GM12878 (cell line): ENCODE results near the gene IDH3B. TPM values are rescaled to one million over a fixed set of nuclear protein-coding genes. Genes with fewer than 3 reads are reported as not detected.

Source experiments
- ATAC-seq: fragments of 200-7000 bp; cut with Tn5 transposase; 3 replicates; pipeline ENCODE4 v1.9.1; 2020; ENCODE audit warnings: mild to moderate bottlenecking, moderate library complexity
- BruUV-seq: library from RNA; stranded (reverse); fragments of 400-500 nt; replicated peaks from 2 replicates; lab custom pipeline; 2021; lab: Mats Ljungman, UMichigan
- CTCF ChIA-PET: fragments of 300-600 bp; sonication (Branson Sonifier 250); formaldehyde crosslinking; extraction: SDS; loops from one replicate; lab custom pipeline; 2021; ENCODE audit warnings: inconsistent platforms; lab: Yijun Ruan, JAX
- POLR2A ChIA-PET: fragments of 350-600 bp; formaldehyde crosslinking; extraction: SDS; loops from one replicate; lab custom pipeline; 2021; ENCODE audit warnings: inconsistent platforms; lab: Charles Lee
- RAD21 ChIA-PET: fragments of 300-600 bp; sonication (Branson Sonifier 250); formaldehyde crosslinking; loops from one replicate; lab custom pipeline; 2023; ENCODE audit warnings: antibody characterized with exemption; ENCODE audit not compliant: unreplicated experiment; lab: Charles Lee
- SMC1A ChIA-PET: fragments of 300-600 bp; sonication (Branson Sonifier 250); formaldehyde crosslinking; loops from one replicate; lab custom pipeline; 2023; ENCODE audit not compliant: unreplicated experiment, uncharacterized antibody; lab: Charles Lee
- DNase-seq: peaks from one replicate; pipeline ENCODE4 v3.0.0-alpha.2; 2011; ENCODE audit warnings: low read depth, low spot score
- FAIRE-seq: peaks from 3 replicates; lab custom pipeline; 2011; peaks lifted over from hg19 to GRCh38; lab: Jason Lieb, UNC
- H2AFZ ChIP-seq: 2 replicates; pipeline ENCODE4 v1.6.0; 2011; ENCODE audit warnings: low read depth, low read length, control low read depth; ENCODE audit not compliant: control insufficient read depth
- H3K27ac ChIP-seq: 2 replicates; pipeline ENCODE4 v1.5.1; 2011; ENCODE audit warnings: control low read depth; ENCODE audit not compliant: control insufficient read depth, insufficient read depth
- H3K27me3 ChIP-seq, 2 experiments: replicated peaks in 1 of 2; 2 replicates each; pipeline versions ENCODE4 v1.6.0 to v1.6.1; 2011; ENCODE audit warnings: low read length in 1 of 2; ENCODE audit not compliant: control insufficient read depth in 2 of 2, insufficient read depth in 2 of 2
- H3K36me3 ChIP-seq, 2 experiments: 2 replicates each; pipeline ENCODE4 v1.5.1; 2011; ENCODE audit warnings: low read length in 1 of 2; ENCODE audit not compliant: control insufficient read depth in 2 of 2, insufficient read depth in 2 of 2
- H3K4me1 ChIP-seq: 2 replicates; pipeline ENCODE4 v1.6.1; 2011; ENCODE audit warnings: mild to moderate bottlenecking, low read length, moderate library complexity, mixed read lengths; ENCODE audit not compliant: control insufficient read depth, insufficient read depth
- H3K4me2 ChIP-seq: 2 replicates; pipeline ENCODE4 v1.6.0; 2011; ENCODE audit warnings: control low read depth; ENCODE audit not compliant: control insufficient read depth, insufficient read depth
- H3K4me3 ChIP-seq: fragments of 200-600 bp; sonication (generic); 2 replicates; pipeline ENCODE4 v1.5.1; 2016
- H3K79me2 ChIP-seq: 2 replicates; pipeline ENCODE4 v1.6.0; 2011; ENCODE audit warnings: low read length; ENCODE audit not compliant: control insufficient read depth, insufficient read depth
- H3K9ac ChIP-seq: 2 replicates; pipeline ENCODE4 v1.8.0; 2011; ENCODE audit warnings: low read length, control low read depth, mixed read lengths; ENCODE audit not compliant: control insufficient read depth, insufficient read depth
- H3K9me3 ChIP-seq: replicated peaks from 3 replicates; pipeline ENCODE4 v1.5.1; 2011; ENCODE audit warnings: mild to moderate bottlenecking, low read length; ENCODE audit not compliant: control insufficient read depth, insufficient read depth
- H4K20me1 ChIP-seq: 2 replicates; pipeline ENCODE4 v1.6.0; 2011; ENCODE audit not compliant: control insufficient read depth, insufficient read depth
- CHD2 ChIP-seq: IDR thresholded peaks from 2 replicates; pipeline ENCODE4 v1.6.1; 2011; ENCODE audit warnings: low read depth, low read length, improper control_type of control experiment, borderline replicate concordance
- EP300 ChIP-seq, 2 experiments: fragments of 150-350 bp in 1 of 2; IDR thresholded peaks; 2 replicates each; pipeline ENCODE4 v1.6.1; 2011 to 2012; ENCODE audit warnings: low read depth in 2 of 2, low read length in 2 of 2, borderline replicate concordance in 1 of 2, improper control_type of control experiment in 1 of 2, inconsistent platforms in 1 of 2; ENCODE audit not compliant: control insufficient read depth in 1 of 2
- FOXM1 ChIP-seq: IDR thresholded peaks from 2 replicates; pipeline ENCODE4 v1.6.1; 2012; ENCODE audit warnings: low read depth, mild to moderate bottlenecking, inconsistent platforms, low read length, moderate library complexity
- HDGF ChIP-seq: fragments of 450-650 bp; IDR thresholded peaks from 2 replicates; pipeline ENCODE4 v1.6.1; 2016; ENCODE audit warnings: antibody characterized with exemption
- MEF2A ChIP-seq: IDR thresholded peaks from 2 replicates; pipeline ENCODE4 v1.6.1; 2011; ENCODE audit warnings: low read depth, mild to moderate bottlenecking, low read length, moderate library complexity; ENCODE audit not compliant: insufficient read depth
- WGBS: methylation state at CpG from one replicate; pipeline ENCODE4 v1.1.6; 2016; ENCODE audit warnings: low lambda C conversion rate; ENCODE audit not compliant: insufficient replicate concordance, insufficient coverage; ENCODE audit errors: missing lambda C conversion rate; 5-methylcytosine and 5-hydroxymethylcytosine counted together
- in situ Hi-C: fragments of 300-500 bp; cut with MboI; formaldehyde crosslinking; loops from 9 replicates; pipeline ENCODE4 v1.14.3; 2018; ENCODE audit warnings: mixed read lengths
- intact Hi-C: fragments of 100-400 bp; cut with micrococcal nuclease; formaldehyde crosslinking; loops from one replicate; pipeline ENCODE4 v1.14.2; 2022; ENCODE audit not compliant: unreplicated experiment
- polyA plus RNA-seq, 11 experiments: library from polyadenylated mRNA; depleted of rRNA in 4 of 11; unstranded in 6 of 11; stranded (reverse) in 5 of 11; fragments of >200 nt; fragmentation: Nextera tagmentation in 4 of 11; fragmentation: Illumina TruSeq in 1 of 11; extraction: Ambion mirVana in 4 of 11; extraction: Trizol in 1 of 11; gene quantifications; 1 replicate in 1 of 11; 2 replicates in 10 of 11; pipeline versions ENCODE4 v1.2.1 to v1.2.3, GENCODE V29; 2011 to 2016; ENCODE audit warnings: inconsistent platforms in 2 of 11, missing spikeins in 2 of 11, low read depth in 1 of 11
- total RNA-seq, 4 experiments: library from RNA; depleted of rRNA in 3 of 4; stranded (reverse); fragments of >200 nt in 3 of 4; fragmentation: Illumina TruSeq in 1 of 4; extraction: Trizol in 1 of 4; gene quantifications; 2 replicates each; pipeline versions ENCODE4 v1.2.1 to v1.2.3, GENCODE V29; 2013 to 2021

The IDH3B gene
- total and polyA plus RNA-seq, 10 of the 15 experiments (the other 5 are each of a cell fraction or from before 2014, with no cell fraction given), result 65.3 to 177 (median 121) TPM

- no peak for TF ChIP-seq EP300 (IDR thresholded peaks at IDR 0.05; ENCODE audit: borderline replicate concordance in 1 of 2, control insufficient read depth in 1 of 2, low read depth in 2 of 2, low read length in 2 of 2)
Observed at GRCh38 chr20:2691127-2691526, 27.1 kb upstream of the IDH3B start (continued).

- Histone ChIP-seq H3K4me1 (no peaks in the 10 kb centered on the region), H3K9ac (no peak overlapping the region), H3K4me3 (no peak overlapping the region), H3K27me3 (peaks cover 10 to 26% of the 10 kb centered on the region in 2 experiments), H4K20me1 (no peaks in the 10 kb centered on the region), H3K36me3 (no peaks in the 10 kb centered on the region), H3K4me2 (no peak overlapping the region), H2AFZ (no peak overlapping the region), H3K79me2 (no peaks in the 10 kb centered on the region), H3K9me3 (no peaks in the 10 kb centered on the region), H3K27ac (no peak overlapping the region)
- no TSS peak for BruUV-seq
- ChIA-PET POLR2A (no interaction called here), CTCF (no interaction called here), SMC1A (no interaction called here), RAD21 (no interaction called here)
- in situ Hi-C loops, result no loop called here
- 20% methylated on average over 6 of the region's 6 CpGs for WGBS
- ATAC-seq (no peak), DNase-seq (no peak), FAIRE-seq (no peak)
- intact Hi-C loops, result no loop called here
- TF ChIP-seq FOXM1, result no peak
Observed at GRCh38 chr20:2690718-2691117, 26.7 kb upstream of the IDH3B start.

GRCh38 chr20:2690213-2690612, 26.2 kb upstream of the IDH3B start:
- Histone ChIP-seq H3K4me1 (no peaks in the 10 kb centered on the region), H3K27me3 (peaks cover 8 to 25% of the 10 kb centered on the region in 2 experiments), H2AFZ (no peak overlapping the region), H4K20me1 (no peaks in the 10 kb centered on the region), H3K27ac (no peak overlapping the region), H3K79me2 (no peaks in the 10 kb centered on the region), H3K4me3 (no peak overlapping the region), H3K9ac (no peak overlapping the region), H3K9me3 (no peaks in the 10 kb centered on the region), H3K4me2 (no peak overlapping the region), H3K36me3 (no peaks in the 10 kb centered on the region)
- FAIRE-seq (no peak), ATAC-seq (no peak), DNase-seq (no peak)
- ChIA-PET CTCF (interaction anchor here (1.9 kb wide), 1 partner anchor 53 kb away, joined by 4 read pairs; no protein-coding TSS in a partner anchor), POLR2A (no interaction called here), SMC1A (no interaction called here), RAD21 (no interaction called here)
- WGBS, result 47% methylated on average over 3 of the region's 3 CpGs
- in situ Hi-C loops, result no loop called here
- BruUV-seq, result no TSS peak
- intact Hi-C loops, result no loop called here
- TF ChIP-seq HDGF (no peak), CHD2 (no peak), MEF2A (no peak)
